NCI-H446 treated with DMSO at 0.1 percent for 48 hours (cell line): ENCODE data around the gene ANKRD11.
"Not testable (repeated sequence)": the region's sequence is repeated elsewhere in the genome, so short reads cannot be mapped to it uniquely, and the experiment has no call there.

Experiments
- DNase-seq: peaks from one replicate; lab custom pipeline; 2025; lab: John Stamatoyannopoulos, UW

The ANKRD11 gene

DNA sequence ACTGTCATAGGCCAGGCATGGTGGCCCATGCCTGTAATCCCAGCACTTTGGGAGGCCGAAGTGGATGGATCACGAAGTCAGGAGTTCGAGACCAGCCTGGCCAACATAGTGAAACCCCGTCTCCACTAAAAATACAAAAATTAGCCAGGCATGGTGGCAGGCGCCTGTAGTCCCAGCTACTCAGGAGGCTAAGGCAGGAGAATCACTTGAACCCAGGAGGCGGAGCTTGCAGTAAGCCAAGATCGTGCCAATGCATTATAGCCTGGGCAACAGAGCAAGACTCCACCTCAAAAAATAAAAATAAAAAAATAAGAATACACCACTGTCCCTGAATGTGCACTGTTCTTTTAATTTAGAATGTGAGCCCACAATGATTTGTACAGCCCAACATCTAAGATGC, 61.8 kb downstream of the ANKRD11 start:
- not testable (repeated sequence) for DNase-seq

DNA sequence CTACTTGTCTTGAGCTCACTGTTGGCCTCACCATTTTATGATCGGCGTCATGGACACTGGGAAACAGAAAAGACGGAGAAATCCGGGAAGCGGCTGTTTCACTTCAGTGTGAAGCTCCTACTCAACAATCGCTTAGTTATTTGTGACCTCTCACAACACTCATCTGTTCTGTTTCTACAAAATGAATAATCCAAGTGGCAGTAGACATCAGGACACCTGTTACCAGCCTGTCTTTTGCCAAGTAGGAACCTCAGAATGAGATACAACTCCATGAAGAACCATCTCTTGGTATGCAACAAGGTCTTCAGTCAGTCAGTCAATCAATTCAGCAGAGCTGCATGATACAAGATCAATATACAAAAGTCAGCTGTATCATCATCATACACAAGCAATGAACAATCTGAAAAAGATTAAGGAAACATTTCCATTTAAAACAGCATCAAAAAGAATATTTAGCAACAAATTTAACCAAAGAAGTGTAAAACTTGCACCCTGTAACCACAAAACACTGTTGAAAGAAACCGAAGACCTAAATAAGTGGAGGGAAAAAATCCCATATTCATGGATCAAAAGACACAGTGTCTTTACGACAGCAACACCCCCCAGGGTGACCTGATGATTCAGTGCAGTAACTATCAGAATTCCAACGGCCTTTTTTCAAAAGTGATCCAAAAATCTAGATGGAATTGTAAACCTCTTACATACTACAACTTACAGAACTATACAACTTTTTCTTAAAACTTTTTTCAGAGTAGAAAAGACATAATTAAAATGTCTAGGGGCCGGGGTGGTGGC, 63.4 kb downstream of the ANKRD11 start:
- no peak for DNase-seq

DNA sequence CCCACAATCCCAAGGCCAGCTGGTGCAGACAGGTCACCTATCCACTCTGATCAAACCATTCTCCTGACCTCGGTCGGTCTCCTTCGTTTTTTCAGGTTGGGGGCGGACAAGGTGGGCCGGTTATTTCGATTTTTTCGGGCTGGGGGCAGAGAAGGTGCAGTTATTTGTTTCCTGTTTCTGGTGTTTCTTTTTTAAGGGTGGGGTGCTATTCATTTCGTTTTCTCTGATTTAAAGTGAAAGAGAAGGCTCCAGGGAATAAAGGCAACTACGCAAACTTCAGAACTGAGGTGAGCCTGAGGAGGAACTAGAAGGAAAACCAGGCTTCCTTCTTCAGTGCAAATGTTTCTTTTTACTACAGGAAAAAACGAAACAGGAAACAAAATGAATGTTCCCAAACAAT, 64.8 kb downstream of the ANKRD11 start:
- no peak for DNase-seq

DNA sequence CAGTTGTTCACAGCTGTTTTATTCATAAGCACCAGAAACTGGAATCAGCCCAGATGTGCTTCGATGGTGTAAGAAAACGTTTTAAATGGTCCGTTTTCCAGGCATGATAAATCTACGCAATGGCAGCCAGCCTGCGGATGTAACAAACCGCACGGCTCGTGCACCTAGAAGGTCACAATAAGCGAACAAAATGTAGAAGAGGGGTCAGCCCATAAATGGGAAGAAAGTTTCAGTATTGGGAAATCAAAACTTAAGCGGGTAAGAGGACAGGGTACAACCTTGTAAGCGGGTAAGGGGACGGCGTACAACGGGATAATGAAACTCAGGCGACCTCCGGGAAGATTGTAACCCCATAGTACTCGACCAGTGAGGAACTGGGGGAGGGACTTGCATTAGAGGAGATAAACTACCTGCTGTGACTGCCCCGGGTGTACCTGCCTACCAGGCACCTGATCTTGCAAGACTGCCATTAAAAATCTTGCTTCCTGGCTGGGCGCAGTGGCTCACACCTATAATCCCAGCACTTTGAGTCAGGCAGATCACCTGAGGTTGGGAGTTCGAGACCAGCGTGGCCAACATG, 66.6 kb downstream of the ANKRD11 start:
- DNase-seq: no peak

GRCh38 chr16:89422905-89423630, 67.3 kb downstream of the ANKRD11 start:
- no peak for DNase-seq

- DNase-seq: no peak
These were observed 67.8 kb downstream of the ANKRD11 start for GRCh38 chr16:89422527-89422904.

DNA sequence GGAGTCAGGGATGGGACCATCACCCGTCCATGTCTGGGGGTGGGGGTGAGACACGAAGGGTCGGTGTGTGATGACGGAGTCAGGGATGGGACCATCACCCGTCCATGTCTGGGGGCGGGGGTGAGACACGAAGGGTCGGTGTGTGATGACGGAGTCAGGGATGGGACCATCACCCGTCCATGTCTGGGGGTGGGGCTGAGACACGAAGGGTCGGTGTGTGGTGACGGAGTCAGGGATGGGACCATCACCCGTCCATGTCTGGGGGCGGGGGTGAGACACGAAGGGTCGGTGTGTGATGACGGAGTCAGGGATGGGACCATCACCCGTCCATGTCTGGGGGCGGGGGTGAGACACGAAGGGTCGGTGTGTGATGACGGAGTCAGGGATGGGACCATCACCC, 69.1 kb downstream of the ANKRD11 start:
- not testable (repeated sequence) for DNase-seq

- DNase-seq: no peak
These were observed 70.2 kb downstream of the ANKRD11 start for GRCh38 chr16:89420204-89420603.

DNA sequence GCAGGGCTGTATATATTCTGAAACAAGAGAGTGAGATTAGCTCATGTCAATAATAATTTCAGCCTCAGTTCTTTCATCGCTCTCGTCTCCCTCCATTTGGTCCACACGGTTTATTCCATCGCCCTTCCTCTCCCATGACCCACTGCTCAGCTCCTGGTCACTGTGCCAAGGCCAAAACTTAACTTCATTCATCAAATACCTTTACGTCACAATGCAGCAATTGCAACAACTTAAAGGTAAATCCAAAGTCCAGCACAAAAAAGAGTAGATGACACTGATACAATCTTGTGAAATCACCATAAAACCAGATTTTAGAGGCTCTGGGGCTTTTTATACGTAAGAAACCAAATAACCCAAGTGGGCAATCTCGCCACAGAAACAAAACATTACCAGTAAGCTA, 72.0 kb downstream of the ANKRD11 start:
- DNase-seq: no peak

GRCh38 chr16:89417352-89417751, 73.0 kb downstream of the ANKRD11 start:
- no peak for DNase-seq

DNA sequence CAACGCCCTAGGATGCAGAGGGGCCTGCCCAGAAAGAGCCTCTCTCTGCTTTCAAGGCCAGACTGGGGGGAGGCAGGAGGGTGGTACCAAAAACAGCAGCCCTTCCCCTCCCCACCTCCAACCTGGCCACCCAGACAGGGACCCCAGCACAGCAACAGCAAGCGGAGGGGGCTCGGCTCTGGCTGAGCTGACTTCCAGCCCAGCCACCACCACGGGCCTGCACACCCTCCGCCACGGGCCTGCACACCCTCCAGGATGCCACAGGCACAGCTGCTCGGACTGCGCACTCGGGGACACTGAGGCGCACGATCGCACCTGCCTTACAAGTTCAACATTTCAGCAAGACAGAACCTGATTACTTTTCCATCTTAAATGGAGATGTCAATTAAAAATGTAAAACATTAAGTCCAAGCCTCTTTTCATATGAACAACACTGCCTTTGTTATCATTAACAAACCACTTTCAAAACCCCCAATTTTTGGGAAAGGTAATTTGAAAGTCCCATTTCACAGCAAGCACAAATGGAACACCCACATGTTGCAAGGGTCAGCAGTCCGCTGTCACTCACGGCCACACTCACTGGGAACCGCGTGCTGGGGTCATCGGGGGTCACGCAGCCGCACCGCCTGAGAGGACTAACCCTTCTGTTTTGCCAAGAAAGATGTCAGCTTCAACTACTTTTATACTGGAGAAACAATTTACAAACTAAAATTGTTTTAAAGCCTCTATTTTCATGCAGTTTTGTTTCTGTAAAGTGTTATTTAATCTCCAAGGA, 76.4 kb downstream of the ANKRD11 start:
- DNase-seq: no peak

DNA sequence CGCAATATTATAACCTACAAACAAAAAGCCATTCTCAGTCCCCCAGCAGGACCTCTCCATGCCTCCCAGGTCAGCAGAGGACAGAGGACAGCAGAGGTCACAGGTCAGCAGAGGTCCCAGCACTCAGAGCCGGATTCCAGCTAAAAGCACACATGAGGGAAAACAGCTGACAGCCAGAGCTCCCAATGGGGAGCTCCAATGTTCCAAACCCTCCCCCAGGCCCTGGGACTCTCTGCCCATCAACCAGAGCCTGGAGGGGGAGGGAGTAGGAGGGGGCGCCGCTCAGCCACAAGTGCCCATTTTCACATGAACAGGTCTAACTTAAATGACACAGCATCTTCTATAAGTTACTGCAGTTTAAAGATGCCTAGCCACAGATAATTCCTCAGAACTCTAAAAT, 77.5 kb downstream of the ANKRD11 start:
- no peak for DNase-seq

DNA sequence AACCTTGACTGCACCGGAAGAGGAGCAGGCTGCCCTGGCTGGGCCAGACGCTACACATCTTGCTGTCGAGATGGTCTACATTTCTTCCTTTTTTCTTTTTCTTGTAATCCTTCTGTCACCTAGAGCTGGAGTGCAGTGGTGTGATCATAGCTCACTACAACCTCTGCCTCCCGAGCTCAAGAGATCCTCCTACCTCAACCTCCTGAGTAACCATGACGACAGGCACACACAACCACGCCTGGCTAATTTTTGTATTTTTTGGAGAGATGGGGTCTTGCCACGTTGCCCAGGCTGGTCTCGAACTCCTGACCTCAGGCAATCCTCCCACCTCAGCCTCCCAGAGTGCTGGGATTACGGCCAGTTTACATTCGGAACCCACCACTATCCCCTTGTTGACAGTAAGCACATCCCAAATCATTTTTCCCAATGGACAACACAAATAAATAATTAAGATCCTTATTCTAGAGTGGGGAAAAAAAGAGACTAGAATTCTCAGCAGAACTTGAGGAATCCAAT, 79.0 kb downstream of the ANKRD11 start:
- no peak for DNase-seq

- DNase-seq: peak; percentile 31
These were observed 79.5 kb downstream of the ANKRD11 start for GRCh38 chr16:89410794-89411309.

- DNase-seq: no peak
These were observed 80.0 kb downstream of the ANKRD11 start for GRCh38 chr16:89410322-89410721.

GRCh38 chr16:89409161-89409711, 81.1 kb downstream of the ANKRD11 start:
- no peak for DNase-seq

- DNase-seq: no peak
These were observed 82.0 kb downstream of the ANKRD11 start for GRCh38 chr16:89408315-89408714.

GRCh38 chr16:89407925-89408300, 82.4 kb downstream of the ANKRD11 start:
- no peak for DNase-seq

DNA sequence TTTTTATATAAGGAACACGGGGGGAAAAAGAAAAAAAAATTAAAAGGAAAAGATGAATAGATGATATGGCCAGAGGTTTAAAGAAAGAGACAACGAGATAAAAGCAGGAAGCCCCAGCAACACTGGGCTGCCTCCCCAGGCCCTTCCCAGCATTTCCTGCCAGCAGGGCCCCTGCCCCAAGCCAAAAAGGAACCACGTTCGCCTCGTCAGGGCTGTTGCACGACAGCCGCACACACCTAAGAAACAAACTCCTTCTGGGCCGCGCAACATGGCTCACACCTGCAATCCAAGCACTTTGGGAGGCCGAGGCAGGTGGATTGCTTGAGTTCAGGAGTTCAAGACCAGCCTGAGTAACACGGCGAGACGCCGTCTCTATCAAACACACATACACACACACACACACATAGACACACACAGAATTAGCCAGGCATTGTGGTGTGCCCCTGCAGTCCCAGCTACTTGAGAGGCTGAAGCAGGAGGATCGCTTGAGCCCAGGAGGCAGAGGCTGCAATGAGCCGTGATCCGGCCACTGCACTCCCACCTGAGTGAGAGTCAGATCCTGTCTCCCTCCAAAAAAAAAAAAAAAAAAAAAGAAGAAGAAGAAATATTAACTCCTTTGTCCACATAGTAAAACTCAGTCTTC, 83.0 kb downstream of the ANKRD11 start:
- no peak for DNase-seq

- DNase-seq: no peak
These were observed 84.0 kb downstream of the ANKRD11 start for GRCh38 chr16:89406277-89406888.

DNA sequence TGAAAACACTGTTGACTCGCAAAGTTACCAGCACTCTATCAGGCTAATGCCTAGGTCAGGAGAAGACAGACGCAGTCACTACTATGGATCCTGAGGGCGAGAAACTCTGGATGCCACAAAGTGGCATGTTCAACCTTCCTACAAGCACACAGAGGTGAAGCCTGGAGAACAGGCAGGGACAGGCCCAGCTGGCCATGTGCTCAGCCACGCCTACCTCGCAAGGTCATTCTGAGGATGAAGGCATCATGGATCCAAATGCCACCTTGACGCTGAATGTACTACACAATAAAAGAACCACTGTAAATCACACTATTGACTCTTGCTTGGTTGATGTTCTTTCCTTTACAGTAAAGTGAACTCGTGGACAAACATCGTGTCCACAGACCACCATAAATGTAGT, 85.8 kb downstream of the ANKRD11 start:
- no peak for DNase-seq
